Kidney (tissue), 14 donors: ENCODE measurements around the gene C17orf100. TPM values are rescaled to one million over a fixed set of nuclear protein-coding genes. Genes with fewer than 3 reads are reported as not detected.

Experiments used
- DNase-seq, 5 donors: peaks; one replicate each; pipeline ENCODE4 v3.0.0-alpha.2; 2013 to 2020
- FAIRE-seq: peaks from 2 replicates; lab custom pipeline; 2012; peaks lifted over from hg19 to GRCh38; lab: Jason Lieb, UNC
- H3K27ac ChIP-seq, 2 donors: one replicate each; pipeline ENCODE4 v1.7.0; 2013; ENCODE audit warnings: low read depth in 2 of 2, low read length in 2 of 2, inconsistent platforms in 1 of 2
- H3K27me3 ChIP-seq: one replicate; pipeline ENCODE4 v1.7.1; 2013; ENCODE audit warnings: low read length, inconsistent platforms; ENCODE audit not compliant: control insufficient read depth, insufficient read depth
- H3K36me3 ChIP-seq, 3 donors: one replicate each; pipeline versions ENCODE4 v1.7.0 to v1.7.1; 2013; ENCODE audit warnings: low read length in 3 of 3, control low read depth in 1 of 3, inconsistent platforms in 1 of 3; ENCODE audit not compliant: insufficient read depth in 3 of 3, control insufficient read depth in 2 of 3
- H3K4me1 ChIP-seq, 3 donors: one replicate each; pipeline versions ENCODE4 v1.7.0 to v1.7.1; 2013; ENCODE audit warnings: low read length in 3 of 3, inconsistent platforms in 1 of 3, low read depth in 1 of 3; ENCODE audit not compliant: control insufficient read depth in 2 of 3, insufficient read depth in 2 of 3
- H3K4me3 ChIP-seq, 3 donors: one replicate each; pipeline versions ENCODE4 v1.7.0 to v1.8.1; 2013; ENCODE audit warnings: low read length in 3 of 3, control low read depth in 1 of 3, inconsistent platforms in 1 of 3
- H3K9ac ChIP-seq, 3 donors: one replicate each; pipeline versions ENCODE4 v1.7.0 to v1.7.1; 2013; ENCODE audit warnings: low read length in 3 of 3, control low read depth in 1 of 3, inconsistent platforms in 1 of 3
- H3K9me3 ChIP-seq, 3 donors: one replicate each; pipeline versions ENCODE4 v1.7.0 to v1.7.1; 2013; ENCODE audit warnings: low read length in 3 of 3, control low read depth in 1 of 3, inconsistent platforms in 1 of 3; ENCODE audit not compliant: control insufficient read depth in 2 of 3, insufficient read depth in 1 of 3
- intact Hi-C: fragments of 100-400 bp; cut with DNase I; formaldehyde crosslinking; loops from one replicate; pipeline ENCODE4 v1.11.1; 2022
- polyA plus RNA-seq: library from polyadenylated mRNA; stranded (reverse); fragments of 350-450 nt; fragmentation: Illumina TruSeq; extraction: RNeasy Lipid Tissue Mini Kit (QIAGEN cat#74804); gene quantifications from one replicate; pipeline ENCODE4 v1.2.3, GENCODE V29; 2014; ENCODE audit warnings: low read depth, low replicate concordance; ENCODE audit not compliant: insufficient read depth
- total RNA-seq: library from RNA; stranded (reverse); fragmentation: NEBNext Ultra II Directional; extraction: Animal tissue kit (Norgen Biotek cat#: 25700); gene quantifications from one replicate; pipeline ENCODE4 v1.2.1, GENCODE V29; 2021
- TF ChIP-seq, protein P1 (sequence below): IDR thresholded peaks from 3 replicates; pipeline ENCODE4 v1.5.1; 2012; ENCODE audit warnings: mild to moderate bottlenecking, moderate library complexity, borderline replicate concordance; ENCODE audit not compliant: insufficient read depth; ENCODE audit errors: extremely low read depth
- donor health status: control.
- donor health status: control.
- donor health status: control.
- donor health status: control.
- donor health status: control.
- donor health status: DM: yes; HTN: yes; CAD: no.
- donor health status: Normal renal cell carcinoma (clear cell type).

Gene C17orf100
- total and polyA plus RNA-seq, 2 donors from 2014 or later: 3.4 to 3.7 TPM

DNA sequence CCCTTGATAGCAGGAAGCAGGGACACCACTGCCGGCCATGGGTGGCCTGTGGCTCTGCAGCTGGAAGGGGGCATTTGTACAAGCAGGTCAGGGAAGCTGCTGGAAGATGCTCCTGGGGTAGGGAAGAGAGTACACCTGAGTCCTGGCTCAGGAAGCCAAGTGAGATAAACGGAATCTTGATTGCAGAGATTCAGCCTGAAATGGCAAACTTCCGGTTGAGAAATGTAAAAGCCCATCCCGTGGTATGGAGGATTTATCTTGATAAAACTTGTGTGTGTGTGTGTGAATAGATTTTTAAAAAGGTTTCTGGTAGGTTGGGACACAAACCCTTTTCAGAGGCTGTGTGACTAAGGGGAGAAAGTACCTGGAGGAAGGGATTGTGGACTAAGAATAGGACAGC is 29.6 kb downstream of the C17orf100 start:
- no peak overlapping the region for H3K9ac ChIP-seq
- H3K9me3 ChIP-seq: no peaks in the 10 kb centered on the region
- intact Hi-C loops: no loop called here
- DNase-seq (peak in 1 of 5 donors; percentile 12), FAIRE-seq (no peak)
- no peaks in the 10 kb centered on the region for H3K36me3 ChIP-seq
- no peak overlapping the region for H3K4me3 ChIP-seq
- no peaks in the 10 kb centered on the region for H3K4me1 ChIP-seq
- H3K27me3 ChIP-seq: no peaks in the 10 kb centered on the region
- TF ChIP-seq, protein P1, sequence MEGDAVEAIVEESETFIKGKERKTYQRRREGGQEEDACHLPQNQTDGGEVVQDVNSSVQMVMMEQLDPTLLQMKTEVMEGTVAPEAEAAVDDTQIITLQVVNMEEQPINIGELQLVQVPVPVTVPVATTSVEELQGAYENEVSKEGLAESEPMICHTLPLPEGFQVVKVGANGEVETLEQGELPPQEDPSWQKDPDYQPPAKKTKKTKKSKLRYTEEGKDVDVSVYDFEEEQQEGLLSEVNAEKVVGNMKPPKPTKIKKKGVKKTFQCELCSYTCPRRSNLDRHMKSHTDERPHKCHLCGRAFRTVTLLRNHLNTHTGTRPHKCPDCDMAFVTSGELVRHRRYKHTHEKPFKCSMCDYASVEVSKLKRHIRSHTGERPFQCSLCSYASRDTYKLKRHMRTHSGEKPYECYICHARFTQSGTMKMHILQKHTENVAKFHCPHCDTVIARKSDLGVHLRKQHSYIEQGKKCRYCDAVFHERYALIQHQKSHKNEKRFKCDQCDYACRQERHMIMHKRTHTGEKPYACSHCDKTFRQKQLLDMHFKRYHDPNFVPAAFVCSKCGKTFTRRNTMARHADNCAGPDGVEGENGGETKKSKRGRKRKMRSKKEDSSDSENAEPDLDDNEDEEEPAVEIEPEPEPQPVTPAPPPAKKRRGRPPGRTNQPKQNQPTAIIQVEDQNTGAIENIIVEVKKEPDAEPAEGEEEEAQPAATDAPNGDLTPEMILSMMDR: no peak
- H3K27ac ChIP-seq: no peak overlapping the region

DNA sequence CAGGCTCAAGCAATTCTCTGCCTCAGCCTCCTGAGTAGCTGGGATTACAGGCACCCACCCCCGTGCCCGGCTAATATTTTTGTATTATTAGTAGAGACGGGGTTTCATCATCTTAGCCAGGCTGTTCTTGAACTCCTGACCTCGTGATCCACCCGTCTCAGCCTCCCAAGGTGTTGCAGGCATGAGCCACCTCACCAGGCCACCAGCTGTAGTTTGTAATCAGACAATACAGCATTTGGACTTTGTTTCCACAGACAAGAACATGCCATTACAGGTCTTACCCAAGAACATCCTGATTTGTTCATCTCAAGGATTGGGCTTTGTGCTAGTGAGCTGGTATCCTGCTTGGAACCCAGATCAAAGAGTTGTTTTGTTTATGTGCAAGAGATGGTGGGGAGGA is 30.1 kb downstream of the C17orf100 start:
- Histone ChIP-seq H3K4me1 (no peaks in the 10 kb centered on the region), H3K9me3 (no peaks in the 10 kb centered on the region), H3K36me3 (no peaks in the 10 kb centered on the region), H3K9ac (no peak overlapping the region), H3K27ac (no peak overlapping the region), H3K27me3 (no peaks in the 10 kb centered on the region), H3K4me3 (no peak overlapping the region)
- TF ChIP-seq, protein P1: no peak
- intact Hi-C loops: no loop called here
- FAIRE-seq: no peak
- DNase-seq: peak in 1 of 5 donors; percentile 22

- intact Hi-C loops: no loop called here
- H3K9ac ChIP-seq: no peak overlapping the region
- no peaks in the 10 kb centered on the region for H3K36me3 ChIP-seq
- peak in 1 of 5 donors; percentile 8 for DNase-seq
- FAIRE-seq: no peak
- no peaks in the 10 kb centered on the region for H3K27me3 ChIP-seq
- no peaks in the 10 kb centered on the region for H3K4me1 ChIP-seq
- no peak overlapping the region for H3K4me3 ChIP-seq
- TF ChIP-seq, protein P1: no peak
- H3K9me3 ChIP-seq: no peaks in the 10 kb centered on the region
- no peak overlapping the region for H3K27ac ChIP-seq
These were observed 30.8 kb downstream of the C17orf100 start for GRCh38 chr17:6682339-6682738.

GRCh38 chr17:6683081-6683684 is 31.6 kb downstream of the C17orf100 start:
- FAIRE-seq: no peak
- Histone ChIP-seq H3K36me3 (no peaks in the 10 kb centered on the region), H3K27me3 (no peaks in the 10 kb centered on the region)

More at GRCh38 chr17:6683081-6683684, 31.6 kb downstream of the C17orf100 start:
- H3K27ac ChIP-seq: no peak overlapping the region
- H3K4me1 ChIP-seq: no peaks in the 10 kb centered on the region
- DNase-seq: peak in 1 of 5 donors; percentile 29
- H3K9me3 ChIP-seq: no peaks in the 10 kb centered on the region
- H3K9ac ChIP-seq: no peak overlapping the region
- intact Hi-C loops: no loop called here
- H3K4me3 ChIP-seq: no peak overlapping the region
- TF ChIP-seq, protein P1: no peak
